ENCODE data around the gene GNB1. TPM values are rescaled to one million over a fixed set of nuclear protein-coding genes. Genes with fewer than 3 reads are reported as not detected.
"Not testable (repeated sequence)": the region's sequence is repeated elsewhere in the genome, so short reads cannot be mapped to it uniquely, and the experiment has no call there.

Gene GNB1
- total RNA-seq, 1 donor from 2014 or later: 257 TPM

DNA sequence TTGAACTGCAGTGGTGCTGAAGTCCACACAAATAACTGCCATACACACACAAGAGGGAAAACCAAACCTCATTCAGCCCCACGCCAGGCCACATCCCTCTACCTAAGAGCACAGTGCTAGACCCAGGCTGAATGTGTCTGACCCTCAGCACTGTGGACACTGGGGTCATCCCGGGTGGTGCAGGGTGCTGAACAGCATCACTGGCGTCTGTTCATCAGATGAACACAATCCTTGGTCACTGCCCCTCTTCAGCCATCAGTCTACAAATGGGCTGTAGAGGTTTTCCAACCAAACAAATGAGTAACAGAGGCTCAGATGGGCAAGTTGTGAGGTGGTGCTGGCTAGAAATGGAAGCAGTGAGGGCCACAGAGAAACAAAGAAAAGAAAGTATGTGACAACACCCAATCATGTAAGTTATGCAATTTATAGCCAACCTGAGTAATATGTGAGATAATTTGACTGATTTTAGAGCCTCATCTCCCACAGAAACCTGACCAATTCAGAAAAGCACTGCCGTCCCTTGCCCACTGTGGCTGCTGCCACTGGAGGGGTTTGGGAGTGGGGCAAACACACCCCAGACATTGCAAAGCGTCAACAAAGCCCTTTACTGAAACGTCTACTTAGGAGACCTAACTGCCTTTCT is 27.9 kb downstream of the GNB1 start:
- H3K4me3 ChIP-seq (ENCODE audit: low read depth, low read length): no peak overlapping the region
- TF ChIP-seq, protein P1, sequence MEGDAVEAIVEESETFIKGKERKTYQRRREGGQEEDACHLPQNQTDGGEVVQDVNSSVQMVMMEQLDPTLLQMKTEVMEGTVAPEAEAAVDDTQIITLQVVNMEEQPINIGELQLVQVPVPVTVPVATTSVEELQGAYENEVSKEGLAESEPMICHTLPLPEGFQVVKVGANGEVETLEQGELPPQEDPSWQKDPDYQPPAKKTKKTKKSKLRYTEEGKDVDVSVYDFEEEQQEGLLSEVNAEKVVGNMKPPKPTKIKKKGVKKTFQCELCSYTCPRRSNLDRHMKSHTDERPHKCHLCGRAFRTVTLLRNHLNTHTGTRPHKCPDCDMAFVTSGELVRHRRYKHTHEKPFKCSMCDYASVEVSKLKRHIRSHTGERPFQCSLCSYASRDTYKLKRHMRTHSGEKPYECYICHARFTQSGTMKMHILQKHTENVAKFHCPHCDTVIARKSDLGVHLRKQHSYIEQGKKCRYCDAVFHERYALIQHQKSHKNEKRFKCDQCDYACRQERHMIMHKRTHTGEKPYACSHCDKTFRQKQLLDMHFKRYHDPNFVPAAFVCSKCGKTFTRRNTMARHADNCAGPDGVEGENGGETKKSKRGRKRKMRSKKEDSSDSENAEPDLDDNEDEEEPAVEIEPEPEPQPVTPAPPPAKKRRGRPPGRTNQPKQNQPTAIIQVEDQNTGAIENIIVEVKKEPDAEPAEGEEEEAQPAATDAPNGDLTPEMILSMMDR (IDR thresholded peaks at IDR 0.05; ENCODE audit: insufficient read depth, low read length, poor library complexity, severe bottlenecking): no peak
- no peak for DNase-seq (ENCODE audit: low read depth)
- no peaks in the 10 kb centered on the region for H3K36me3 ChIP-seq (ENCODE audit: control insufficient read depth, insufficient read depth, low read length)
- H3K27me3 ChIP-seq (ENCODE audit: control insufficient read depth, insufficient read depth, low read length): no peaks in the 10 kb centered on the region

DNA sequence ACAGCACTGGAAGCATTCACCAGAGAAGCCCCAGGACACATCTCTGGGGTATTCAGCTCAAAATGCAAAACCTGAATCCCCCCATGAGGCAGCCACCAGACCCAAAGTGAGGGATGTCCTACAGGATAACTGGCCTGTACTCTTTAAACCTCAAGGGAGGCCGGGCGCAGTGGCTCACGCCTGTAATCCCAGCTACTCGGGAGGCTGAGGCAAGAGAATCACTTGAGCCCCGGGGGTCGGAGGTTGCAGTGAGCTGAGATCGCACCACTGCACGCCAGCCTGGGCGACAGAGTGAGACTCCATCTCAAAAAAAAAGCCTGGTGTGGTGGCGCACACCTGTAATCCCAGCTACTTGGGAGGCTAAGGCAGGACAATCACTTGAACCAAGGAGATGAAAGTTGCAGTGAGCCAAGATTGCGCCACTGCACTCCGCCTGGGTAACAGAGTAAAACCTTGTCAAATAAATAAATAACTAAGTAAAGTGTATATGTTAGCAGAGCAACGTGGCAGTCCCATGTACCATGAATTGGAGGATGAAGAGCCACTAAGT is 29.1 kb downstream of the GNB1 start:
- DNase-seq (ENCODE audit: low read depth): not testable (repeated sequence)

DNA sequence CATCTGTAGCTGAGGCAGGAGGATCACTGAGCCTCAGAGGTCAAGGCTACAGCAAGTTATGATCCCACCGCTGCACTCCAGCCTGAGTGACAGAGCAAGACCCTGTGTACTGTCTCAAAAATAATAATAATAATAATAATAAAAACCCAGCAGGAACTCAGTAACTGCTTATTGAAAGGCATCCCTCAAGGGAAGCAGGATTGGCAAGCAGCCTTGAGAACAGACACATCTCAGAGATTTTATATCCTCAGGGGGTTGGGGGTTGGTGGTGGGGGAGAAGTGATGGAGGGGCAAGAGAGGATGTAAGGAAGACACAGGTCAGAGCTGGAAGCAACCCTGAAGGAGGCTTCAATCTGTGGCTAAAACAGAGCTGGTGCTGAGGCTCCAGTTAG is 29.6 kb downstream of the GNB1 start:
- Histone ChIP-seq H3K4me3 (ENCODE audit: low read depth, low read length) (no peak overlapping the region), H3K27me3 (ENCODE audit: control insufficient read depth, insufficient read depth, low read length) (no peaks in the 10 kb centered on the region), H3K36me3 (ENCODE audit: control insufficient read depth, insufficient read depth, low read length) (no peaks in the 10 kb centered on the region)
- TF ChIP-seq, protein P1 (IDR thresholded peaks at IDR 0.05; ENCODE audit: insufficient read depth, low read length, poor library complexity, severe bottlenecking): no peak
- no peak for DNase-seq (ENCODE audit: low read depth)

More for the DNA sequence above, 29.1 kb downstream of the GNB1 start:
- not testable (repeated sequence) for H3K4me3 ChIP-seq (ENCODE audit: low read depth, low read length); H3K27me3 ChIP-seq (ENCODE audit: control insufficient read depth, insufficient read depth, low read length); H3K36me3 ChIP-seq (ENCODE audit: control insufficient read depth, insufficient read depth, low read length)

DNA sequence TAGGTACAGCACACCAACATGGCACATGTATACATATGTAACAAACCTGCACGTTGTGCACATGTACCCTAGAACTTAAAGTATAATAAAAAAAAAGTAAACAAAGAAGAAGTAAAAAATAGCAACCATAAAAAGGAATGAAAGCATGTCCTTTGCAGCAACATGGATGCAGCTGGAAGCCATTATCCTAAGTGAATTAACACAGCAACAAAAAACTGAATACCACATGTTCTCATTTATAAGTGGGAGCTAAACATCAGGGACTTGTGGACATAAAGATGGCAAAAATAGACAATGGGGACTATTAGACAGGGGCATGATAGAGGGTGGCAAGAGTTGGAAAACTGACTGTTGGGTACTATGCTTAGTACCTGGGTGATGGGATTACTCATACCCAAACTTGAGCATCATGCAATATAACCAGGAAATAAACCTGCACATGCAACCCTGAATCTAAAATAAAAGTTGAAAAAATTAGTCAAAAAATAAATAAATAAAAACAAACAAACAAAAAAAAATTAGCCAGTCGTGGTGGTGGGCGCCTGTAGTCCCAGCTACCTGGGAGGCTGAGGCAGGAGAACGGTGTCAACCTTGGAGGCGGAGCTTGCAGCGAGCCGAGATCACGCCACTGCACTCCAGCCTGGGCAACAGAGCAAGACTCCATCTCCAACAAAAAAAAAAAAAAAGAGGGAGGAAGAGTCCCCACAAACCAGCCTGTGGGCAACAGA is 30.8 kb downstream of the GNB1 start:
- H3K4me3 ChIP-seq (ENCODE audit: low read depth, low read length); H3K36me3 ChIP-seq (ENCODE audit: control insufficient read depth, insufficient read depth, low read length); H3K27me3 ChIP-seq (ENCODE audit: control insufficient read depth, insufficient read depth, low read length); DNase-seq (ENCODE audit: low read depth): not testable (repeated sequence)

DNA sequence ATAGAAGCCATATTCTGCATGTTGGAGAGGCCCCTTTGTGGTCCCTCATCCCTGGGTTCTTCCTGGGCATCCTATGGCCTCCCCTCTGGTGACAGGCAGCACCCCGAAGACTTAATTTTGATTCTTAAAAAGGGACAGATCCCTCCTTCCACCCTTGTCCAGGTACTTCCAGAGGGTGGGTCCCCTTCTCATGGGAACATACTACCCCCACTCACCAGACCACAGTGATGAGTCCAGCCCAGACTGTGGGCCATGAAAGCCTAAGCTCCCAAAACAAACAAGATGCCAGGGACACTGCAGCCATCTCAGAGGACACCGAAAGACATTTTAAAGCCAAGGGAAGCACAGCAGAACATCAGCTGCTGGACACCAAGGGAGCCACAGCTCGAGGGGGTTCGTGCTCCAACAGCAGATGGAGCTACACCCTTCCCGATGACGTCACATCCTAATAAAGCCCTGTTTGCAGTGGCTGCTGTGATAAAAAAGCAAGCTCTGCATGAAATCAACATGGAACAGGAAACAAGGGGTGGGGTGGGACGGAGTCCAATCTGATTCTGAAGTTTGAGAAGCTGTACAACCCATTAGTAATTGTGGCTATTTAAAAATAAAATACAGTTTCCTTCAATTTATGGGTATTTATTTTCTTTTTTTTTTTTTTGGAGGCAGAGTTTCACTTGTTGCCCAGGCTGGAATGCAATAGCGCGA is 32.4 kb downstream of the GNB1 start:
- H3K4me3 ChIP-seq (ENCODE audit: low read depth, low read length): no peak overlapping the region
- TF ChIP-seq, protein P1 (IDR thresholded peaks at IDR 0.05; ENCODE audit: insufficient read depth, low read length, poor library complexity, severe bottlenecking): peak; percentile 23
- no peak for DNase-seq (ENCODE audit: low read depth)
- H3K36me3 ChIP-seq (ENCODE audit: control insufficient read depth, insufficient read depth, low read length): no peaks in the 10 kb centered on the region
- no peaks in the 10 kb centered on the region for H3K27me3 ChIP-seq (ENCODE audit: control insufficient read depth, insufficient read depth, low read length)

DNA sequence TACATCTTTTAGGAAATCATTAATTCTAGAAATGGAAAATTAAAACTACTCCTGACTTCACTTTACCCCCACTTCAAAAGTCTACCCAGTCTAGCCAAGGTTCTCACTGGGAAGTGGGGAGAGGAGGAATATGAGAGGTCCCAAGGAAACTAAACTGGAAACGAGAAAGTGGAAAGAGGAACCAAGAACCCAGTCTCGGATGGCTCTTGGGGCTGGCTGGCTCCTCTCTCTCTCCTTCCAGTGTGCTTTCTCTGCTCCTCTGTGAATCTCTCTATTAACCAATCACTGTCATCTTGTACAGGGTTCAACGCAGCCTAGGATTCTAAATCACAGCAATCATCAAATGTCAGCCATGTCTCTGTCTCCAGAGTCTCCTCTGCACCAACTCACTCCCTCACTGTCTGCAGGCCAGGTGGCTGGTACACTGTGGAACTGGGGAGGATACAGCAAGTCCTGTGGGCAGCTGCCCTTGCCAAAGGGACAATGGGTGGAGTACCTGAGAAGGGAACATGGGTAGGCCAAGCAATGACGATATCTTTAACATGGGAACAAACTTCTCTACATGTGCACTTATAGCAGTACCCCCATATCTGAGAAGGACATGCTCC is 33.7 kb downstream of the GNB1 start:
- TF ChIP-seq, protein P1 (IDR thresholded peaks at IDR 0.05; ENCODE audit: insufficient read depth, low read length, poor library complexity, severe bottlenecking): no peak
- DNase-seq (ENCODE audit: low read depth): no peak
- no peaks in the 10 kb centered on the region for H3K36me3 ChIP-seq (ENCODE audit: control insufficient read depth, insufficient read depth, low read length)
- no peaks in the 10 kb centered on the region for H3K27me3 ChIP-seq (ENCODE audit: control insufficient read depth, insufficient read depth, low read length)
- no peak overlapping the region for H3K4me3 ChIP-seq (ENCODE audit: low read depth, low read length)

DNA sequence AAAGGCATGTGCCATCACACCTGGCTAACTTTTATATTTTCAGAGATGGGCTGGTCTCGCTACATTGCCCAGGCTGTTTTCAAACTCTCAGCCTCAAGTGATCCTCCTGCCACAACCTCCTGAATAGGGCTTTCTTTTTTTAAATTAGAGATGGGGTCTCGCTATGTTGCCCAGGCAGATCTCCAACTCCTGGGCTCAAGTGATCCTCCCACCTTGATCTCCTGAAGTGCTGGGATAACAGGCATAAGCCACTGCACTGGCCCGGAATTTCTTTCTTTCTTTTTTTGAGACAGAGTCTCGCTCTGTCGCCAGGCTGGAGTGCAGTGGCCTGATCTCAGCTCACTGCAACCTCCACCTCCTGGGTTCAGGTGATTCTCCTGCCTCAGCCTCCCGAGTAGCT is 34.7 kb downstream of the GNB1 start:
- DNase-seq (ENCODE audit: low read depth); H3K4me3 ChIP-seq (ENCODE audit: low read depth, low read length); H3K36me3 ChIP-seq (ENCODE audit: control insufficient read depth, insufficient read depth, low read length); H3K27me3 ChIP-seq (ENCODE audit: control insufficient read depth, insufficient read depth, low read length): not testable (repeated sequence)

Data from kidney epithelial cell (primary cell).